Hair follicular keratinocyte (primary cell): ENCODE results near the gene PRCD. TPM values are rescaled to one million over a fixed set of nuclear protein-coding genes. Genes with fewer than 3 reads are reported as not detected.

Experiments
- total RNA-seq: library from RNA; depleted of rRNA; stranded (reverse); fragments of >200 nt; gene quantifications from 2 replicates; pipeline ENCODE4 v1.2.3, GENCODE V29; 2015

Gene PRCD
- 0.84 and 1.4 TPM in 2 replicates for total RNA-seq

GRCh38 chr17:76539631-76540271 lies at the start of gene PRCD:
TSS of gene PRCD (plus strand) at chr17:76540044. CDS start at chr17:76540142, 98 bp downstream.

GRCh38 chr17:76501018-76501826 lies 38.6 kb upstream of the PRCD start, which contains the start of gene RHBDF2:
TSS of gene RHBDF2 (minus strand) at chr17:76501423. CDS start at chr17:76481524, 19,899 bp downstream.

GRCh38 chr17:76537578-76538280 lies 2.1 kb upstream of the PRCD start, which contains the start of gene CYGB:
TSS of gene CYGB (minus strand) at chr17:76537709. CDS start at chr17:76537542, 167 bp downstream.

GRCh38 chr17:76585649-76586593 lies 46.1 kb downstream of the PRCD start, which contains the start of gene ST6GALNAC2:
TSS of gene ST6GALNAC2 (minus strand) at chr17:76585860. CDS start at chr17:76585808, 52 bp downstream.

Other genes starting within 250 kb of the PRCD start
- gene QRICH2, start 231.8 kb upstream of the PRCD start, total RNA-seq: 0.94 and 1.8 TPM in 2 replicates
- gene PRPSAP1, start 186.1 kb upstream of the PRCD start, total RNA-seq: 37.3 and 45.4 TPM in 2 replicates
- 129 and 141 TPM in 2 replicates for gene SPHK1, start 155.4 kb upstream of the PRCD start, total RNA-seq
- 8.7 and 14.6 TPM in 2 replicates for gene UBE2O, start 86.9 kb upstream of the PRCD start, total RNA-seq
- not detected in 2 replicates for gene AANAT, start 72.4 kb upstream of the PRCD start, total RNA-seq
- 35.3 and 73.6 TPM in 2 replicates for gene RHBDF2, start 38.6 kb upstream of the PRCD start, total RNA-seq
- gene CYGB, start 2.3 kb upstream of the PRCD start, total RNA-seq: 44.7 and 52.3 TPM in 2 replicates
- gene ST6GALNAC2, start 45.8 kb downstream of the PRCD start, total RNA-seq: 62.4 and 139 TPM in 2 replicates
- gene ST6GALNAC1, start 103.7 kb downstream of the PRCD start, total RNA-seq: not detected in 2 replicates
- 94.5 and 125 TPM in 2 replicates for gene MXRA7, start 170.9 kb downstream of the PRCD start, total RNA-seq
- gene JMJD6, start 186.6 kb downstream of the PRCD start, total RNA-seq: 22.1 and 27.0 TPM in 2 replicates
- 24.5 and 34.8 TPM in 2 replicates for gene METTL23, start 186.8 kb downstream of the PRCD start, total RNA-seq
- 135 and 266 TPM in 2 replicates for gene SRSF2, start 197.3 kb downstream of the PRCD start, total RNA-seq
- gene MFSD11, start 198.1 kb downstream of the PRCD start, total RNA-seq: 10.5 and 12.3 TPM in 2 replicates